ENCODE measurements around the gene PFN3.

GRCh38 chr5:177404641-177405179, 4.2 kb upstream of the PFN3 start:
- no peak for TF ChIP-seq POLR2A (IDR thresholded peaks at IDR 0.05; ENCODE audit: low read depth, low read length)
- TF ChIP-seq CTCF (conservative IDR thresholded peaks at IDR 0.05; ENCODE audit: low read depth, low read length), result no peak
- TF ChIP-seq RAD21 (IDR thresholded peaks at IDR 0.05; ENCODE audit: low read length), result no peak
- TF ChIP-seq MAFK (IDR thresholded peaks at IDR 0.05; ENCODE audit: low read depth, low read length), result no peak
- no peak for TF ChIP-seq NFE2L2 (IDR thresholded peaks at IDR 0.05; ENCODE audit: low read depth, low read length)
- TF ChIP-seq RFX5 (IDR thresholded peaks at IDR 0.05; ENCODE audit: low read depth, low read length), result no peak
- TF ChIP-seq USF2 (IDR thresholded peaks at IDR 0.05; ENCODE audit: low read depth, low read length), result no peak
- TF ChIP-seq CHD1 (IDR thresholded peaks at IDR 0.05; ENCODE audit: low read depth, low read length), result no peak
- no peak for TF ChIP-seq MXI1 (IDR thresholded peaks at IDR 0.05; ENCODE audit: borderline replicate concordance, low read depth, low read length)
- TF ChIP-seq ELK1 (IDR thresholded peaks at IDR 0.05; ENCODE audit: borderline replicate concordance, low read depth, low read length), result no peak

Measured in IMR-90 (cell line).